ENCODE results near the gene ZNF804A.
A peak's percentile ranks its signal among the peaks of the same experiment; 100 is the strongest.

The ZNF804A gene

DNA sequence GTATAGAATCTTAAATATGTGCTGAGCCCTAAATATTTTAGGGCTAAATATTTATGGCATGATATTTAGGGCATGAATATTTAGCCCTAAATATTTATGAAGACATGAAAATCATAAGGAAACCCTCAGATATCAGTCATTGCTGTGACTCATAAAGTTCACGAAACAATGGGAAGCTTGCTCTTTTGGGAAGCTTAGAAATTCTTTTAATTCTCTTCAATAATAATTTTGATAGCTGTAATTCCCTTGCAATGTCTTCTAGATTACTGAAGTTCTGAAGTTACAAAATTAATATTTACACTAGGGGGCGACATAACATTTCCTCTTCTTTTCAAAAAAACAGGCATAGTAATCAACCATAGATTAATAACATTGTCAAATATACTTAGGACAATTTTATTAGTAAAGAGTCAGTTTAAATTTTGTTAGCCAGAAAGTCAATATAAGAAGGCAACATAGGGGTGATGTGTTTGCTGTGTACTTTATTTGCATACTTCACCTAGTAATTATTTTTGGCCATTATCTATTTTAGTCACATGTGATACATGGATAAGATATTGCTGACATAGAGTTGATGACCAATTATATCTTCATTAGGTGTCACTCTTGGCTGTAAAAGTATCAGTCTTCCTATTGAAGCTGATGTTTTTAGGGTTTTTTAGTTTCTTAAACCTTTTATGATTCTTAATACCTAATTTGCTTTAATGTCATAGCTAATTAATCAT, 13.2 kb downstream of the ZNF804A start:
- DNase-seq, result no peak

DNA sequence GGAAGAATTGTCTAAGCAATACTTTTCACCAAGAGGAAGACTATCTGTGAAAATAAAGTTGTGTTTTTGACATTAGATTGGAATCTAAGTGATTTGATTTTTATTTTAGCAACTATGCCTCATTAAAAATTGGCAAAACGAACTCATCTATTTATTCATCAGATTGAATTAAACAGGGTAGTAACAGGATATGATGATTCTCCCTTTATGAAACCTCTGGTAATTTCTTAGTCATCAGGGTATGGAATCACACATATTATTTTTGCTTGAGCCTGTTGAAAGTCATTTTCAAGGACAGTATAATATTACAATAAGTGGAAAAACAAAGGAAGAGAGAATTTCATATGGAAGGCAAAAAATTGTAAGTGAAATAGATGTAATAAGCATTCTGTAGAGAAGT, 22.0 kb downstream of the ZNF804A start:
- DNase-seq, result no peak

DNA sequence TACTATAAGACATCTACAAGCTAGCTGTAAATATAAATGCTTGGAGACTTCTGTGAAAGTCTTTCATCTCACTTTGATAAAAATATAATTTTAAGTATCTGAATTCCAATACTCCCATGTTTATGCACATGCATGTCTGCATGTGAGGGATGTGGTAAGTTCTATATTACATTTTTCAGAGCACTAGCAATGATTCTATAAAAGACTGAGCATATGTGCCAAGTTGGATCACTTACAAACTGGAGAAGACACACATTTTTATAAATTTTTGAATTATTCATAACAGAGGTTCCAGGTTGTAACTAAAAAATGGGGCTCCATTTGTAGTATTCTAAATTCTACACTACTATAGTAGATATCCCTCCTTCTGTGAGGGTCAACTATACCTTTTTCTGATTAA, 26.0 kb downstream of the ZNF804A start:
- DNase-seq, result no peak

DNA sequence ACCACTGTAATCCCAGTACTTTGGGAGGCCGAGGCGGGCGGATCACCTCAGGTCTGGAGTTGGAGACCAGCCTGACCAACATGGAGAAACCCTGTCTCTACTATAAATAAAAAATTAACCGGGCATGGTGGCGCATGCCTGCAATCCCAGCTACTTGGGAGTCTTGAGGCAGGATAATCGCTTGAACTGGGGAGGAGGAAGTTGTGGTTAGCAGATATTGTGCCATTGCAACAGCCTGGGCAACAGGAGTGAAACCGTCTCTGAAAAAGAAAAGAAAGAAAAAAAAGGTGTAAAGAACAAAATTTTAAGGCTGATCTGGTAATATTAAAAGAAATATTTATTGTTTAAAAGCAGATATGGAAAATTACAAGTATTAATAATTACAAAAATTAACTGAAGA, 29.7 kb downstream of the ZNF804A start:
- peak; percentile 7 for DNase-seq

DNA sequence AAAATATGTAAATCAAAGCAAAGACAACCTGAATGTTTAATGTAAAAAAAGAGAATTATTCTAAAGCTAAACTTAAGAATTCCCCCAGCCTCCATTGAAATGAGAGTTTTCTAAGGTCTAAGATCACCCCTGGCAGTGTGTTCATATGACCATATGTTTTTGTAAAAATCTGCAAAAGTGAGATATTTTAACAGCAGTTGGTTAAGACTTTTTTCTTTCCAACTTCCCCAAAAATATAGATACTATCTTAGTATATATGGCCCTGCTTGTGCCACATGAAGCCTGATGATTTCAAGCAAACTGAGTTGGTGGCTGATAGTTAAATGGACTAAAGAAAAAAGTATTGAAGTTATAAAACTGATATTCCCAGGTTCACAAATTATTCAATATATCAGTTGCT, 35.4 kb downstream of the ZNF804A start:
- DNase-seq, result no peak

DNA sequence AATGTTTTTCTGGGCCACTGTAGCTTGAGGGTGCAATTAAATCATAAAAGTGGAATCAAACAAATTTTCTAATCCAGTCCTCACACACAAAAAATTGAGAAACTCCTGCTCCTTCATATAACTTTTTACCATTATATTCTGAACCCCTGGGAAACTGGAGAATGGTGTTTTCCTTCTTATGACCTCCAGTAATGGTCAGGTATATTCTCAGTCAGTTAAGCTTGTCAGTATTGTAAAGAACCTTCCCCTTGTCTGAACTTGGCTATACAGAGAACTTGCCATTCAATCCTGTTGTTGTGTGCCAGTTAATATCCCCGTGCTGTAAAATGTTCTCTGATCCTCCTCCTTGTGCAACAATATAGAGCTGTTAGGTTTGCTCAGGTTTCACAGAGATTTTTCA, 39.5 kb downstream of the ZNF804A start:
- no peak for DNase-seq

DNA sequence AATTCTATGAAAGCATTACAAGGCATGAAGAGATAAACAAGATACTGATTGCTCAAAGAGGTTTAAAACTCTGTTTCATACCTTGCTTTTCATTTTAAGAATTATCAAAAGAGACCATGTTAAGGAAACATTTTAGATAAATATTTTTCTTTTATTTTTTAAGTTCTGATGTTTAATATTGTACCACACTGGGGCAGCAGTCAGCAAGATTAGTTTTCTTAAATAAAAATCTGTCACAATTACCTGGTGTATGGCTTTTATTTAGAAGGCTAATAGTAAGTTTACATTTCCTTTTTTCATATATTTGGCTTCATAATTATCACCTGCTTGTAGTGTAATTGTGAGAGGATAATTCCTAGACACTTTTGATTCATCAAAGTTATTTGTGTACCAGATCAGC, 46.4 kb downstream of the ZNF804A start:
- no peak for DNase-seq

DNA sequence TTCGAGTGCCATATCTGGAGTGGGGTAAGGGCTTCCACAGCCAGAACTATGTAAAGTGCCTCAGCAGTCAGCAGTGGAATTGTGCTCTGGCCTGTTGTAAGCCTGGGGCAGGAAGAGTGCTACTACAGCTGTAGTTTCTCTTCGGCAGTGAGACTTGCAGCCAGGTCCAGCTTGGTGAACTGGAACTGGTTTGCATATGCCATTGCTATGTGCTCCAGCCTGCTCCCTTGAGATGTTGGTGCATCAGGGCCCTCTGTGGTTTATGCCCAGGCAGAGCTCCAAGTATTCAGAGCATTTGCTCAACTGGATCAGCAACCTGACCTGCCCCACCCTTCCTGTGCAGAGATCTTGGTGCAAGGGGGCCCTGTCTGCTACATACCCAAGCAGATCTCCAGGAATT, 47.8 kb downstream of the ZNF804A start:
- DNase-seq, result no peak

DNA sequence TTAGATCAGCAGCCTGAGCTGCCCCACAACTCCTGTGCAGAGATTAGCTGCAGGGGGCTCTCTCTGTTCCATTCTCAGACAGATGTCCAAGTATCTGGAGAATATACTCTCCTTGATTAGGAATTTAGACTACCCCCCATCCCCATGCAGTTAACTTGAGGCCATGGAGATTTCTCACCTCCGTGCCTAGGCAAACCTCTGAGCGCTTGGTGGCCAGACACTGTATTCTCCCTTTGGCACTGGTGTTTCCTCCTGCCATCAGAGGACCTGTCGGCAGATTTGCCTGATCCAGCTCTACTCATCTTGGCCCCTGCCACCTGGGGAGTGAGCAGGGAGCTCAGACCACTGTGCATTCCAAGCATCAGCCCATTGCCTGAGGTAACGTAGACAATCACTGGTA, 48.3 kb downstream of the ZNF804A start:
- DNase-seq, result no peak

DNA sequence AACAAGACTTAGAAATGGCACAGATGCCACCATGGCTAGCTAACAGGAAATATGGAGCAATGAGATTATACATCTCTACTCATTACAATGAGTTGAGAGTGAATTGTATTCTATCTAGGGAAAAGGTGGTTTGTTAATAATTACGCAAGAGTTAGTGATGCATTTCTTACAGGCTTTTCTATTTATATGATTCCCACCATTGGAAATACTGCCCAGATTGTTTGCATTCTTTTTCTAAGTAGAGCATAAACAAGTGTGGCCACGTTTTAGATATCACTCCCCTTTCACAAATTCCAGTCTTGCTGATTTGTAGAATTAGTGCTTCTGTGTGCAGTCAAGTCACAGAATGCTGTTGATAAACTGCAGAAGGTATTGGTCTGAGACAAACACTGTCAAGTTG, 56.6 kb downstream of the ZNF804A start:
- no peak for DNase-seq

DNA sequence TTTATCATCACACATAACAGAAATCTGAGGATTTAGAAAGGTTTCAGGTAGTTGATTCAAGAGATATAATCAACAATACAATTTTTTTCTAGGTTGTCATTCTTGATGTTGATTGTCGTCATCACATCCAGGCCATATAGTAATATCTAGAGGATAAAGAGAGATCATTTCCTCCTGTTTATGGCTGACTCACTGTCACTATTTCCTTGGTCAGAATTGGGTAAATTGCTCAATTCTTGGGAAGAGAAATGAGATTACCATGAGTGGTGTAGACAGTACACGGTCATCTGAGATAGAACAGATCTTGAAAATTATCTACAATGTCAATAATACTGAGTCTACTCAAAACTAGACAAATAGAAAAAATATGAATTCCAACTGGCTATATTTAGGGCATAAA, 78.8 kb downstream of the ZNF804A start:
- no peak for DNase-seq

DNA sequence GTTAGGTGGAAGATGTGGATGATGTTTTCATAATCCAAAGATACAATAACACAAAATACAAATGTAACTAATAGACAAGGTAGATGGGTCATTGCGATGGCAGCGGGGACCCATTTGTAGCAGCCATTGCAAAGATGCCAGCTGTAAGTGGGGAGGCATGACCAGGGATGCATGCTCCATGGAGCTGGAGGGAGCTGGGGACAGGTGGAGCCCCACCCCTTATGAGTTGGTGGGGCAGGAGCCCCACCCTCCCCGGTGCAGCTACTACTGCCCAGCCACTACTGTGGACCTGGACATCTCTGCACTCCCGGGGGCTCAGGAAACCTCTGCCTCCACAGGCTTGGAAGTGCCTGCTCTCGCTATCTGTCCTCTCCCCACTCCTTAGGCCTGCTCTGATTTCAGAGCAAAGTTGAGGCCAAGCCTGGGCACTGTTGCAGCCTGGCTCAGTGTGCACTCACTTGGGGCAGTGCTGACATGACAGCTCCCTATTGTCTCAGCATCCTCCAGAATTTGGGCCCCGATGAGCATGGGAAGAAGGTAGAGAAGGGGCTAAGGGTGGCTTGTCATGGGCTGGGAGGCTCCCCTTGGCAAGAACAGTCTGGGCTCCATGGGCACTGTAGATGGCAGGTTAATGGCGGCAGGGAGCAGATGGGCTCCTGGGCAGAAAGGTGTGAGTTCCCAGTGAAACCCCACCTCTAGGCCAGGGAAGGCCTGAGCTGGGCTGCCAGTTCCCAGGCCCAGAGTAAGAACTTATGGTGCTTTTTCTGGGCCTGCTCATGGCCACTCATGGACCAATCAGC, 81.1 kb downstream of the ZNF804A start:
- no peak for DNase-seq

DNA sequence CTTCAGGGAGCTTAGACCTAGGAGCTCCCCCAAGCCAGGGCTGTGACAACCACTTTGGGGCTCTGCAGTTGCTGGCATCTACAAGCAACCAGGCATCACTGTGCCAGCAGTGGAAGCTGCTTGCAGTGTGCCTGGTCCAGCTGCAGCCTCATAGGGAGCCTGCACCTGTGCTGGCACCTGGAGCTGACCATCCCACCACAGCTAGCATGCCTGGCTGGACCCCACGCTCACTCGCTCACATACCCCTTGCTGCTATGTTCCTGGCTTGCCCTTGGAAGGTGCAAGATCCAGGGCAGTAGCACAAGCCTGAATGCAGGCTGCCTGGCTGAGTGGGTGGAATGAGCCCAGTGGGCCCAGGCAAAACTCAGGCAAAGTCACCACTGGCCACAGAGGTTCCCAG, 82.5 kb downstream of the ZNF804A start:
- no peak for DNase-seq

DNA sequence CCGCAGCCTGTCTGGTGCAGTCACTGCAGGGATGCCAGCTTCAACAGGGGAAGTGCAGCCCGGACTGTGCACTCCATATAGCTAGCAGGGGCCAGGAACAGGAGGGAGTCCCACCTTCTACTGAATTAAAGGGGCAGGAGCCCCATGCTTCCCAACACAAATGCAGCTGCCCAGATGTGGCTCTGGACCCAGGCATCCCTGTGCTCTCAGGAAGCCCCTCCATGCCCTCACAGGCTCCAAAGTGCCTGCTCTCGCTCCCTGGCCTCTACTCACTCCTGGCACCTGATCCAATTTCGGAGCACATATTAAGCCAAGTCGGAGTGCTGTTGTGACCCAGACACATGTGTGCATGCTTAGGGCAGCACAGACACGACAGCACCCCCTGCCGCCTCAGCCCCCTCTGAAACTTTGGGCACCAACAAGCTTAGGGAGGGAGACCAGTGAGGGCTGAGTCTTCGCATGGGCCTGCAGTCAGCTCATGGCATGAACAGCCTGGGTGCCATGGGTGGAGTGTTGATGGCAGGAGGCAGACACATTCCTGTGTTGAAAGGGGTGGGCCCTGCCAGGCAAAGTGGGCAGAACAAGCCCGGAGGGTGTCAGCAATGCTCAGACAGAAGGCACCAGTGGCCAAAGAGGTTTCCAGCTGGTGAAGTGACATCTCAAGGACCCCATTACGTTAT, 83.5 kb downstream of the ZNF804A start:
- DNase-seq, result no peak

DNA sequence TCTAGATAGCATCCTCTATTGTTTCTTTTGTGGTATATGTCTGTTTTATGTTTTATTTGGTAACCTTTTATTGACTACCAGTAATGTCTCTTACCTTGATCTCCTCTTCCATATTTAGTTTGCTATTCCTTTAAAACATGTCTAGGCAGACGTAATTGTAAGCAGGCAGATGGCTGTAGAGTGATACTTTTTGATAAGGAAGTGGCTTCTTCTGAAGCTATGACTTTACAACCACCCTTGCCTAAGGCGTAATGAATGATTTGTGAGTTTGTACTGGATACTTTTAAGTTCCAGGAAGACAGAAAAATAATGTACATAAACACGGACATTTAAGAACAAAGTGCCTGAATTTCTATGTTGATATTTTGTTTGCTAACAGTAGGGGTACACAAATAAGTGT, 85.6 kb downstream of the ZNF804A start:
- DNase-seq, result no peak

DNA sequence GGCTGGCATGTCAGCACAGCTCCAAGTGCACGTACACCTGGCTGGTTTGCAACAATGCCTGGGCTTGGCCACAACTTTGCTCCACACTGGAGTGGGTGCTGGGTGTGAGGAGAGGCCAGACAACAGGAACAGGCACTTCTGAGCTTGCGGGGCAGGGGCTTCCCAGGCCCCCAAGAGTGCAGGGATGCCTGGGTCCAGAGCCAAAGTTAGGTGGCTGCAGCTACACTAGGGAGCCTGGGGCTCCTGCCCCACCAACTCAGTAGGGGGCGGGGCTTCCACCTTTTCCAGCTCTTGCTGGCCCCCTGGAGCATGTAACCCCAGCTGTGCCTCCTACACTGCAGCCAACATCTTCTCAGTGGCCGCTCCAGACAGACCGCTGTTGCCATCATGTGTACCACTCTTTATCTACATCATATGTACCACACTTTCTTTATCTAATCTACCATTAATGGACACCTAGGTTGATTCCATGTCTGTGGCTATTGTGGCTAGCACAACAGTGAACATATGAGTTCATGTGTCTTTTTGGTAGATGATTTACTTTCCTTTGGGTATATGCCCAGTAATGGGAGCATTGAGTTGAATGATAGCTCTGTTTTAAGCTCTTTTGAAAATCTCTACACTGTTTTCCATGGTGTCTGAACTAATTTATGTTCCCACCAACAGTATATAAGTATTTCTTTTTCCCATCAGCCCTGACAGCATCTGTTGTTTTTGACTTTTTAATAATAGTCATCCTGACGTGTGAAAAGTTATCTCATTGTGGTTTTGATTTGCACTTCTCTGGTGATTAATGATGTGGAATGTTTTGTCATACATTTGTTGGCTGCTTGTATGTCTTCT, 87.9 kb downstream of the ZNF804A start:
- no peak for DNase-seq

DNA sequence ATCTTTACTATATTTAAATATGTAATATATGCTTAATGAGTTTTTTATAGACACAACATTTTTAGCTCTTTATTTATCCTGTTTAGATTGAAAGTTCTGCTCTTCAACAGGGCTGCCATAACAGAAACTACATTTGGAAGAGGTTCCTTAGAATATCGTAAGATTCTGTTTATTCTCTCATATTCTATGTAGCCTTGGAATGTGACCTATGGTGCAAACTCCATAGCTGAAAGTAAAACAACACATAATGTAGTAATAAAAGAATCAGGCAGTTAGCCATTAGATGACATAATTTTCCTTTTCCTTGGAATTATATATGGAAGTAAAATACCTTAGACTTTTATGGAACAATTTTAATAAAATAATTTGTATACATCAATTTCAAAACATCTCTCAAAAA, 91.3 kb downstream of the ZNF804A start:
- no peak for DNase-seq

DNA sequence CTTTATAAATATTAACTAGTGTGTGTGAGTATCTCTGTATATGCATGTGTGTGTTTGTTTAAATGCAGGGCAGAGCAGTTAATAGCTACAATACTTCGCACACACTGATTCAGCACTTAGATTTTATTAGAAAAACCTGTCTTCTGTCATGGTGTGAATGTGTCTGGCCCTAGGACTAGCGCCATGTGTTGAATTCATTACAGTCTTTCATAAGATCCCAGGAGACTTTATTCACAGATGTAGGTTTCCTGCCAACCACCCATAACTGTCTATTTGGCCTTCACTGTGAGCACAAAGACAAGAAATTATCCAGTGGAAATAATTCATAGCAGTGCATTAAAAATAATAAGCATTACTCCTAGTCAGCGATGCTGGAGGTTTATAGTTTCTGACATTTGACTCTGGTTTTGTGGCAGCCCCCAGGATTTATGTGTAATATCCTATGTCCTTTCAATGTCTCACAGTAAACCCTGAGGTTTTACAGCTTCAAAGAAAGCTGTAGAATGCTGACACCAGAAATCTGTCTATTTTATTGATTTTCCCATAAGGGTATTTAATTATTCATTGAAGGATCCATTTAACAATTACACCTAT, 93.9 kb downstream of the ZNF804A start:
- no peak for DNase-seq

DNA sequence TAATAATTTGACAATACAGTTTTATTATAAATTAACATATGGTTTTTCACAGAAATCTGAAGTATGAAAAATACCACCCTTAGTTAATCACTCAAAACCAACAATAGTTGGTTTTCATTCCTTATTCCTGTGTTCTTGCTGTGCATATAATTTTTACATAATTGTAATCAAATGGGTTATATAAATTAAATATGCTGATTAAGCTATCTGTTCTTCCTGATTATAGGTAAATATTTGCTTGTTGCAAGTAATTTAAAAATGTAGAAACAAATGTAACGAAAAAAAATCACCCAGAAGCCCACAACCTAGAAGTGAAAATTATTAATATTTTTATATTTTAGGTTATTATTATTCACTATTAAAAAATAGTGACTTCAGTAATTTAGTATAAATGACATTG, 98.3 kb downstream of the ZNF804A start:
- DNase-seq, result no peak

DNA sequence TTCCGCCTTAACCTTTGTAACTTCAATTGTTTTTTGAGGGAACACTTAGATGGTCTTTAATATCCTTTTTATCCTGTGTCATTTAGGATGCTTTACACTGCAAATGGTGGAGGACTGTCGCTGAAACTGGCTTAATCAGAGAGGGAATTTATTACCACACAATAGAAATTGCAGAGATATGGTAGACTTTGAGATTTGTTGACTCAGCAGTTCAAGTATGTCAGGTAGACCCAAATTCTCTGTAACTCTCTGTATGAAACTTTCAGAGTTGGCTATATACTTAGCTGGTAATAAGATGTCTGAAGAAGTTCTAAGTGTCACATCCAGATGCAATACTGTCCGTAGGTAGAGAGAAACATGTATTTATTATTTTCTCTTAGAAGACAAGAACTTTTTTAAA, 100.1 kb downstream of the ZNF804A start:
- no peak for DNase-seq

DNA sequence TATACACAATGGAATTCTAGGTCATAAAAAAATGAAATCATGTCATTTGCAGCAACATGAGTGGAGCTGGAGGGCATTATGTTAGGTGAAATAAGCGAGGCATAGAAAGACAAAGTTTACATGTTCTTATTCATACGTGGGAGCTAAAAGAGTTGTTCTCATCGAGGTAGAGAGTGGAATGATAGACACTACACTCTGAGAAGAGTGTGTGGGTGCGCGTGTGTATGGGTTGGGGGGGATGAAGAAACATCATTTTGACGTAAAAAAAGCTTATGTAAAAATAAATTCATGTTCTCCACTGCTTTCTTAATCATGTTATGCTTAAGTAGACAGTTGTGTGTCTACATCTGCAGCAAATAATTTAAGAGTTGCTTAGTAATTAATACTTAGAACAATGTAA, 123.6 kb downstream of the ZNF804A start:
- DNase-seq, result no peak

DNA sequence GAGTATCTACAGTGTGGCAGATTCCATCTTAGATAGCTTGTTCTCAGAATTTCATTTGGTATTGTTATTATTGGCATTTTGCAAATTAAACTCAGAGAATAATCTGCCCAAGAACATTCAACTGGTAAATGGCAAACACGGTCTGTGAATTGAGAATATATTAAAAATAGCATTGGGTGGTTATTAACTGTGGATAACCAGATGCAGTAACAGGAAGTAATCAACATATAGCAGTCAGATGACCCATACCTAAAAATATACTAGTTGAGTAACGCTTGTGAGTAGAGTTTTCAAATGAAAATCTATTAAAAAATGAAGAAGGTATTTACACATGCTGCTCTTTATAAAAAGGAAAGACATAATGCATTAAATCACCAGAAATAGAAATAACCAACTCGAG, 129.5 kb downstream of the ZNF804A start:
- DNase-seq, result no peak

DNA sequence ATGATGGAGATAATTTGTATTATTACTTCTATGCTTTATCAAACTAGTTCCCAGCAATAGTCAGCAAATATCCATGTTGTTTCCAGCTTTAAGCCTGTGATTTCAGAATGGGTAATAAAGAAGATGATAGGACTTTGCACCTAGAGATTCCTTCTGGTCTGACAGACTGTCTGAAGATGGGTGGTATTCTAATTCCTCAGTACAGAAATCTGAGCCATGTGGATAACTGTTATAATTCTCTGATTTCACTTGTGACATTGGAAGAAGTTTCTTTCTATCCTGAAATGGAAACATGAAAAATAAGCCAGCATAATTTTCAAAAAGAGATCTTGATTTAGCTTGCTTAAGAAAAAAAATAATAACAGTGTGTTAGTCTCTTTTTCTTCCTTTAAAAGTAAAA, 130.1 kb downstream of the ZNF804A start:
- no peak for DNase-seq

All from SIG-M5 (cell line).